Adrenal gland (tissue), 5 donors: ENCODE data around the gene SF3B4.

Source experiments
- CTCF ChIP-seq, 6 experiments: fragments of 450-650 bp in 4 of 6; fragments of 200-600 bp in 2 of 6; sonication (generic) in 1 of 6; IDR thresholded peaks; 1 replicate in 5 of 6; 2 replicates in 1 of 6; pipeline versions ENCODE4 v1.5.1 to v1.8.0; 2016 to 2021; ENCODE audit warnings: antibody characterized with exemption in 6 of 6, mild to moderate bottlenecking in 2 of 6, moderate library complexity in 1 of 6
- POLR2A ChIP-seq, 2 donors: fragments of 450-650 bp; IDR thresholded peaks; one replicate each; pipeline ENCODE4 v1.6.1; 2017; ENCODE audit warnings: antibody characterized with exemption in 2 of 2, mild to moderate bottlenecking in 2 of 2, moderate library complexity in 1 of 2
- donor health status: DM: no; HTN: no; CAD: no.

- TF ChIP-seq CTCF (IDR thresholded peaks at IDR 0.05) (no peak), POLR2A (IDR thresholded peaks at IDR 0.05) (no peak)
Observed at GRCh38 chr1:149926296-149926695, 1.3 kb downstream of the SF3B4 start.
